Transverse colon (tissue), 3 donors: ENCODE data around the gene PRKCA.

Experiments
- POLR2A ChIP-seq: fragments of 450-650 bp; IDR thresholded peaks from one replicate; pipeline ENCODE4 v1.6.1; 2016; ENCODE audit warnings: antibody characterized with exemption, mild to moderate bottlenecking, moderate library complexity
- TF ChIP-seq, protein P1 (sequence below), 5 experiments: fragments of 200-600 bp in 3 of 5; fragments of 450-650 bp in 2 of 5; sonication (generic) in 3 of 5; IDR thresholded peaks; 1 replicate in 2 of 5; 2 replicates in 3 of 5; pipeline ENCODE4 v1.5.1; 2016 to 2017; ENCODE audit warnings: antibody characterized with exemption in 5 of 5, inconsistent platforms in 3 of 5, mild to moderate bottlenecking in 2 of 5, moderate library complexity in 1 of 5

DNA sequence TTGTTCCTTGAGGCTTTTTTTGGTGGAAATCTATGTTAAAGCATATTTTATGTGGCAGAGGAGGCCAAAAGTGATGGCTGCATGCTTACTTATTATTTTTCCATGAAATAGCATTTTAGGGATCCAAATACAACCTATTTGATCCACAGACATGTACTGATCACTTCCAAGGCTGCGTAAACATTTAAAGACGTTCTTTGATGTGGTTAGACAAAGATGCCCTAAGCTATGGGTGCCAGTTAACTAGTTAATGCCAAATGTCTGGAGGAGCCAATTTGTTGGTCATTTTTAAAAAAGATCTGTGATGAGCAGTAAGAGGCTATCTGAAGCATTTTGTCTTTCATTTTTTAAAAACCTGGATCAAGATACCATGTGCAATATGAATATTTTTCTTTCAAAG is 17.3 kb upstream of the PRKCA start:
- no peak for TF ChIP-seq POLR2A
- TF ChIP-seq, protein P1, sequence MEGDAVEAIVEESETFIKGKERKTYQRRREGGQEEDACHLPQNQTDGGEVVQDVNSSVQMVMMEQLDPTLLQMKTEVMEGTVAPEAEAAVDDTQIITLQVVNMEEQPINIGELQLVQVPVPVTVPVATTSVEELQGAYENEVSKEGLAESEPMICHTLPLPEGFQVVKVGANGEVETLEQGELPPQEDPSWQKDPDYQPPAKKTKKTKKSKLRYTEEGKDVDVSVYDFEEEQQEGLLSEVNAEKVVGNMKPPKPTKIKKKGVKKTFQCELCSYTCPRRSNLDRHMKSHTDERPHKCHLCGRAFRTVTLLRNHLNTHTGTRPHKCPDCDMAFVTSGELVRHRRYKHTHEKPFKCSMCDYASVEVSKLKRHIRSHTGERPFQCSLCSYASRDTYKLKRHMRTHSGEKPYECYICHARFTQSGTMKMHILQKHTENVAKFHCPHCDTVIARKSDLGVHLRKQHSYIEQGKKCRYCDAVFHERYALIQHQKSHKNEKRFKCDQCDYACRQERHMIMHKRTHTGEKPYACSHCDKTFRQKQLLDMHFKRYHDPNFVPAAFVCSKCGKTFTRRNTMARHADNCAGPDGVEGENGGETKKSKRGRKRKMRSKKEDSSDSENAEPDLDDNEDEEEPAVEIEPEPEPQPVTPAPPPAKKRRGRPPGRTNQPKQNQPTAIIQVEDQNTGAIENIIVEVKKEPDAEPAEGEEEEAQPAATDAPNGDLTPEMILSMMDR (IDR thresholded peaks at IDR 0.05), result no peak
